ENCODE results near the gene STXBP6.
"Not testable (repeated sequence)": the region's sequence is repeated elsewhere in the genome, so short reads cannot be mapped to it uniquely, and the experiment has no call there.

STXBP6 gene

GRCh38 chr14:24982472-24983155 is 67.3 kb downstream of the STXBP6 start:
- peak; percentile 65 for DNase-seq

GRCh38 chr14:24979725-24980239 is 70.2 kb downstream of the STXBP6 start:
- no peak for DNase-seq

GRCh38 chr14:24978862-24979724 is 70.9 kb downstream of the STXBP6 start:
- DNase-seq, result no peak

GRCh38 chr14:24976602-24977001 is 73.3 kb downstream of the STXBP6 start:
- no peak for DNase-seq

GRCh38 chr14:24975393-24975792 is 74.6 kb downstream of the STXBP6 start:
- no peak for DNase-seq

GRCh38 chr14:24974591-24975374 is 75.2 kb downstream of the STXBP6 start:
- DNase-seq, result no peak

- DNase-seq, result no peak
Observed at GRCh38 chr14:24972844-24973243, 77.1 kb downstream of the STXBP6 start.

- peak; percentile 59 for DNase-seq
Observed at GRCh38 chr14:24971255-24971654, 78.7 kb downstream of the STXBP6 start.

- no peak for DNase-seq
Observed at GRCh38 chr14:24966579-24966964, 83.4 kb downstream of the STXBP6 start.

- peak; percentile 95 for DNase-seq
Observed at GRCh38 chr14:24965934-24966578, 83.9 kb downstream of the STXBP6 start.

GRCh38 chr14:24965578-24965933 is 84.4 kb downstream of the STXBP6 start:
- DNase-seq, result no peak

GRCh38 chr14:24964591-24964990 is 85.4 kb downstream of the STXBP6 start:
- no peak for DNase-seq

GRCh38 chr14:24964048-24964447 is 85.9 kb downstream of the STXBP6 start:
- DNase-seq, result no peak

GRCh38 chr14:24962118-24962517 is 87.8 kb downstream of the STXBP6 start:
- not testable (repeated sequence) for DNase-seq

- DNase-seq, result peak; percentile 64
Observed at GRCh38 chr14:24960816-24961215, 89.1 kb downstream of the STXBP6 start.

- DNase-seq, result no peak
Observed at GRCh38 chr14:24959791-24960331, 90.1 kb downstream of the STXBP6 start.

- DNase-seq, result peak; percentile 48
Observed at GRCh38 chr14:24958271-24958670, 91.7 kb downstream of the STXBP6 start.

- DNase-seq, result no peak
Observed at GRCh38 chr14:24957814-24958213, 92.1 kb downstream of the STXBP6 start.

GRCh38 chr14:24956104-24956503 is 93.8 kb downstream of the STXBP6 start:
- no peak for DNase-seq

- no peak for DNase-seq
Observed at GRCh38 chr14:24954700-24955037, 95.3 kb downstream of the STXBP6 start.

GRCh38 chr14:24954037-24954699 is 95.8 kb downstream of the STXBP6 start:
- DNase-seq, result no peak

Measured in fibroblast of skin of right biceps (primary cell).